Breast epithelium (tissue), 4 donors: ENCODE data around the gene IGDCC3. TPM values are rescaled to one million over a fixed set of nuclear protein-coding genes. Genes with fewer than 3 reads are reported as not detected.

Experiments used
- DNase-seq, 2 donors: peaks; one replicate each; pipeline ENCODE4 v3.0.0-alpha.2; 2019; ENCODE audit warnings: low spot score in 2 of 2
- H3K27ac ChIP-seq, 2 donors: fragments of 200-600 bp; sonication (generic) in 1 of 2; one replicate each; pipeline ENCODE4 v1.5.1; 2016 to 2019; ENCODE audit warnings: mild to moderate bottlenecking in 1 of 2
- H3K27me3 ChIP-seq, 2 donors: fragments of 200-600 bp; sonication (generic) in 1 of 2; one replicate each; pipeline versions ENCODE4 v1.5.1 to v1.6.0; 2017 to 2019; ENCODE audit warnings: control low read depth in 1 of 2, mild to moderate bottlenecking in 1 of 2
- H3K36me3 ChIP-seq: fragments of 200-600 bp; one replicate; pipeline ENCODE4 v1.5.1; 2019
- H3K4me1 ChIP-seq, 2 donors: fragments of 200-600 bp; sonication (generic); one replicate each; pipeline ENCODE4 v1.5.1; 2016 to 2019; ENCODE audit warnings: control low read depth in 1 of 2
- H3K4me3 ChIP-seq, 3 donors: fragments of 200-600 bp; sonication (generic); 1 replicate in 2 of 3; 2 replicates in 1 of 3; pipeline ENCODE4 v1.5.1; 2016 to 2019; ENCODE audit warnings: mild to moderate bottlenecking in 3 of 3, moderate library complexity in 2 of 3
- H3K9me3 ChIP-seq, 2 donors: fragments of 200-600 bp; sonication (generic) in 1 of 2; one replicate each; pipeline ENCODE4 v1.5.1; 2016 to 2019; ENCODE audit warnings: control low read depth in 1 of 2
- POLR2A ChIP-seq: fragments of 450-650 bp; IDR thresholded peaks from one replicate; pipeline ENCODE4 v1.6.1; 2016; ENCODE audit warnings: antibody characterized with exemption, mild to moderate bottlenecking, moderate library complexity
- POLR2AphosphoS5 ChIP-seq, 3 donors: sonication (generic); formaldehyde crosslinking; IDR thresholded peaks; one replicate each; pipeline ENCODE4 v1.6.1; 2017; ENCODE audit warnings: antibody characterized with exemption in 3 of 3
- intact Hi-C: fragments of 100-400 bp; cut with DNase I; formaldehyde crosslinking; loops from one replicate; pipeline ENCODE4 v1.15.1; 2023; ENCODE audit warnings: low total_unique reads
- total RNA-seq, 3 donors: library from RNA; depleted of rRNA; stranded (reverse); fragments of >200 nt; gene quantifications; one replicate each; pipeline ENCODE4 v1.1.0, GENCODE V29; 2016
- TF ChIP-seq, protein P1 (sequence below), 3 donors: fragments of 450-650 bp; IDR thresholded peaks; one replicate each; pipeline ENCODE4 v1.5.1; 2016 to 2017; ENCODE audit warnings: antibody characterized with exemption in 3 of 3, mild to moderate bottlenecking in 3 of 3, moderate library complexity in 3 of 3

The IGDCC3 gene
- total RNA-seq, 3 donors from 2014 or later, result 0.33 to 1.8 TPM; not detected in 1

GRCh38 chr15:65290228-65290627 lies 87.6 kb downstream of the IGDCC3 start:
- intact Hi-C loops, result loop anchor here (10.0 kb wide), 1 partner anchor 105 kb away; the partner anchor contains the start of gene CLPX
- Histone ChIP-seq H3K9me3 (no peaks in the 10 kb centered on the region), H3K27me3 (no peaks in the 10 kb centered on the region), H3K36me3 (no peaks in the 10 kb centered on the region), H3K27ac (no peak overlapping the region), H3K4me1 (peaks cover 0 to 7% of the 10 kb centered on the region in 2 donors), H3K4me3 (no peak overlapping the region)
- no peak for TF ChIP-seq POLR2A
- TF ChIP-seq, protein P1, sequence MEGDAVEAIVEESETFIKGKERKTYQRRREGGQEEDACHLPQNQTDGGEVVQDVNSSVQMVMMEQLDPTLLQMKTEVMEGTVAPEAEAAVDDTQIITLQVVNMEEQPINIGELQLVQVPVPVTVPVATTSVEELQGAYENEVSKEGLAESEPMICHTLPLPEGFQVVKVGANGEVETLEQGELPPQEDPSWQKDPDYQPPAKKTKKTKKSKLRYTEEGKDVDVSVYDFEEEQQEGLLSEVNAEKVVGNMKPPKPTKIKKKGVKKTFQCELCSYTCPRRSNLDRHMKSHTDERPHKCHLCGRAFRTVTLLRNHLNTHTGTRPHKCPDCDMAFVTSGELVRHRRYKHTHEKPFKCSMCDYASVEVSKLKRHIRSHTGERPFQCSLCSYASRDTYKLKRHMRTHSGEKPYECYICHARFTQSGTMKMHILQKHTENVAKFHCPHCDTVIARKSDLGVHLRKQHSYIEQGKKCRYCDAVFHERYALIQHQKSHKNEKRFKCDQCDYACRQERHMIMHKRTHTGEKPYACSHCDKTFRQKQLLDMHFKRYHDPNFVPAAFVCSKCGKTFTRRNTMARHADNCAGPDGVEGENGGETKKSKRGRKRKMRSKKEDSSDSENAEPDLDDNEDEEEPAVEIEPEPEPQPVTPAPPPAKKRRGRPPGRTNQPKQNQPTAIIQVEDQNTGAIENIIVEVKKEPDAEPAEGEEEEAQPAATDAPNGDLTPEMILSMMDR (IDR thresholded peaks at IDR 0.05), result no peak
- TF ChIP-seq POLR2AphosphoS5 (IDR thresholded peaks at IDR 0.05), result no peak
- DNase-seq, result no peak

- Histone ChIP-seq H3K27ac (no peak overlapping the region), H3K4me3 (no peak overlapping the region), H3K4me1 (peaks cover 0 to 7% of the 10 kb centered on the region in 2 donors), H3K27me3 (no peaks in the 10 kb centered on the region), H3K9me3 (no peaks in the 10 kb centered on the region), H3K36me3 (no peaks in the 10 kb centered on the region)
- DNase-seq, result no peak
- TF ChIP-seq POLR2A (no peak), POLR2AphosphoS5 (IDR thresholded peaks at IDR 0.05) (no peak)
- TF ChIP-seq, protein P1 (IDR thresholded peaks at IDR 0.05), result no peak
- intact Hi-C loops, result no loop called here
Observed at GRCh38 chr15:65289261-65289854, 88.4 kb downstream of the IGDCC3 start.

DNA sequence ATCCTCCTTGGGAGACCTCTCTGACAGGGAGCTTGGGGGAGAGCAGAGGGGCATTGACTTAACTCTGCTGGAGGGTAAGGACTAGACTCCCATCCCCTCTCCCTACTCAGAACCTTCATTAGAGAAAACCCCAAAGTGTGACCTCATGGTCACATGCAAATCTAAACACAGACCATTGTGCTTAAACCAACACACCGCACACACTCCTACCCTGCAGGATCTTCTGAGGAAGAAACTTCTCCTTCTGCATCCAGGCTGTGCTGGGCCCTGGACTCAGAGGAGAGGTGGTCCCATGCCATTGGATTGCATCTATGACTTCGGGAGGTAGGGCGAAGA lies 90.3 kb downstream of the IGDCC3 start:
- Histone ChIP-seq H3K27me3 (no peaks in the 10 kb centered on the region), H3K4me3 (peak overlapping the region in 1 of 3 donors; percentile 81), H3K27ac (peak overlapping the region; percentile 90 to 91), H3K4me1 (peaks cover 0 to 7% of the 10 kb centered on the region in 2 donors), H3K36me3 (no peaks in the 10 kb centered on the region), H3K9me3 (no peaks in the 10 kb centered on the region)
- intact Hi-C loops, result no loop called here
- TF ChIP-seq POLR2AphosphoS5 (IDR thresholded peaks at IDR 0.05) (no peak), POLR2A (no peak)
- TF ChIP-seq, protein P1 (IDR thresholded peaks at IDR 0.05), result no peak
- no peak for DNase-seq

GRCh38 chr15:65286704-65287519 lies 90.9 kb downstream of the IGDCC3 start, which contains the start of gene PARP16:
TSS of gene PARP16 (minus strand) at chr15:65286883. CDS start at chr15:65286426, 457 bp downstream.
- H3K36me3 ChIP-seq, result no peaks in the 10 kb centered on the region
- no peaks in the 10 kb centered on the region for H3K27me3 ChIP-seq
- DNase-seq, result peak; percentile 85 to 92
- H3K4me3 ChIP-seq, result peak within 1 kb of the TSS; percentile 66 to 81 (median 81)
- peaks cover 0 to 7% of the 10 kb centered on the region in 2 donors for H3K4me1 ChIP-seq
- TF ChIP-seq POLR2A, result peak; percentile 35
- TF ChIP-seq POLR2AphosphoS5 (IDR thresholded peaks at IDR 0.05), result peak; percentile 61 to 75 (median 68)
- TF ChIP-seq, protein P1 (IDR thresholded peaks at IDR 0.05), result no peak
- no peaks in the 10 kb centered on the region for H3K9me3 ChIP-seq
- intact Hi-C loops, result no loop called here
- peak within 1 kb of the TSS; percentile 90 to 91 for H3K27ac ChIP-seq
